HCT116 (cell line): ENCODE data around the gene HIF1AN.

Source experiments
- CTCF ChIP-seq, 3 experiments: fragments of 200-600 bp in 1 of 3; sonication (generic) in 1 of 3; IDR thresholded peaks in 2 of 3; conservative IDR thresholded peaks in 1 of 3; 2 replicates each; pipeline ENCODE4 v1.5.1; 2012 to 2017; ENCODE audit warnings: low read depth in 2 of 3, low read length in 2 of 3, antibody characterized with exemption in 1 of 3, borderline replicate concordance in 1 of 3, control low read depth in 1 of 3, mild to moderate bottlenecking in 1 of 3, mixed read lengths in 1 of 3, mixed run types in 1 of 3, moderate library complexity in 1 of 3; ENCODE audit not compliant: insufficient read depth in 1 of 3
- EZH2 ChIP-seq: fragments of 200-600 bp; sonication (generic); IDR thresholded peaks from 2 replicates; pipeline ENCODE4 v1.6.1; 2017; ENCODE audit warnings: antibody characterized with exemption, mixed run types

- TF ChIP-seq EZH2 (no peak), CTCF (IDR thresholded peaks at IDR 0.05 in 2 of 3, conservative IDR thresholded peaks at IDR 0.05 in 1 of 3; ENCODE audit: borderline replicate concordance in 1 of 3, insufficient read depth in 1 of 3, low read depth in 2 of 3, low read length in 2 of 3) (no peak)
These were observed 11.5 kb upstream of the HIF1AN start for GRCh38 chr10:100524206-100524605.
